ENCODE data around the gene CES4A. TPM values are rescaled to one million over a fixed set of nuclear protein-coding genes. Genes with fewer than 3 reads are reported as not detected.

CES4A gene
- total RNA-seq, 1 experiment from 2014 or later: 1.9 TPM

- Histone ChIP-seq H2BK12ac (ENCODE audit: insufficient read length, low read depth, low read length) (no peak overlapping the region), H3K27me3 (ENCODE audit: insufficient read depth, low read length) (peaks cover 14% of the 10 kb centered on the region; the same call in 1 of the 2 replicates), H3K14ac (ENCODE audit: insufficient read depth, low read length) (no peak overlapping the region), H4K20me1 (ENCODE audit: control insufficient read depth, insufficient read depth, insufficient read length) (no peaks in the 10 kb centered on the region), H3K4me1 (ENCODE audit: insufficient read depth, low read length) (no peaks in the 10 kb centered on the region), H2AK5ac (ENCODE audit: insufficient read length, low read length) (no peak overlapping the region), H3K9ac (ENCODE audit: extremely low read depth, insufficient read length, low read length) (no peak overlapping the region), H3K9me3 (ENCODE audit: control insufficient read depth, low read depth, low read length) (no peaks in the 10 kb centered on the region), H3K27ac (ENCODE audit: insufficient read length, low read depth, low read length) (no peak overlapping the region), H2BK15ac (ENCODE audit: low read depth, low read length) (no peak overlapping the region), H4K8ac (replicated peaks; ENCODE audit: insufficient read length, low read depth, low read length) (no peak overlapping the region), H3K23ac (ENCODE audit: insufficient read length, low read depth, low read length) (no peak overlapping the region), H3K18ac (ENCODE audit: insufficient read length, low read depth, low read length) (no peak overlapping the region), H2BK120ac (ENCODE audit: low read depth, low read length, poor library complexity, severe bottlenecking) (no peak overlapping the region), H3K4ac (ENCODE audit: low read depth, low read length) (no peak overlapping the region), H3K23me2 (ENCODE audit: insufficient read length, low read depth, low read length, poor library complexity, severe bottlenecking) (no peaks in the 10 kb centered on the region), H3K56ac (ENCODE audit: insufficient read length, low read depth, low read length) (no peak overlapping the region), H2BK5ac (ENCODE audit: insufficient read length, low read length) (no peak overlapping the region), H3K4me2 (ENCODE audit: insufficient read depth, insufficient read length, low read length) (no peak overlapping the region), H3K79me2 (ENCODE audit: insufficient read depth, low read length) (no peaks in the 10 kb centered on the region), H4K5ac (ENCODE audit: insufficient read length, low read depth, low read length) (no peak overlapping the region), H2BK20ac (ENCODE audit: low read depth, low read length, poor library complexity, severe bottlenecking) (no peak overlapping the region), H3K79me1 (ENCODE audit: insufficient read depth, low read depth, low read length, poor library complexity, severe bottlenecking) (no peaks in the 10 kb centered on the region), H2AFZ (ENCODE audit: low read length) (no peak overlapping the region), H4K91ac (ENCODE audit: insufficient read length, low read depth, low read length) (no peak overlapping the region), H3T11ph (ENCODE audit: low read length) (no peak overlapping the region)
- Mint-ChIP-seq H3K27me3 (ENCODE audit: low read depth) (peaks cover 2% of the 10 kb centered on the region), H3K4me1 (peaks cover 2 to 4% of the 10 kb centered on the region in 2 experiments; a peak in 2 of 4 replicates), H3K27ac (no peak overlapping the region), H3K9me3 (no peaks in the 10 kb centered on the region), H3K4me3 (no peak overlapping the region), H3K36me3 (ENCODE audit: insufficient read depth in 1 of 3, low read depth in 3 of 3) (peaks cover 7 to 26% (median 25%) of the 10 kb centered on the region in 3 experiments; a peak in 6 of 7 replicates)
- DNase-seq: no peak
- WGBS (ENCODE audit: extremely low coverage, insufficient read length, low lambda C conversion rate): no CpG with 5 or more reads among the region's 4 CpGs
- TF ChIP-seq, protein P1, sequence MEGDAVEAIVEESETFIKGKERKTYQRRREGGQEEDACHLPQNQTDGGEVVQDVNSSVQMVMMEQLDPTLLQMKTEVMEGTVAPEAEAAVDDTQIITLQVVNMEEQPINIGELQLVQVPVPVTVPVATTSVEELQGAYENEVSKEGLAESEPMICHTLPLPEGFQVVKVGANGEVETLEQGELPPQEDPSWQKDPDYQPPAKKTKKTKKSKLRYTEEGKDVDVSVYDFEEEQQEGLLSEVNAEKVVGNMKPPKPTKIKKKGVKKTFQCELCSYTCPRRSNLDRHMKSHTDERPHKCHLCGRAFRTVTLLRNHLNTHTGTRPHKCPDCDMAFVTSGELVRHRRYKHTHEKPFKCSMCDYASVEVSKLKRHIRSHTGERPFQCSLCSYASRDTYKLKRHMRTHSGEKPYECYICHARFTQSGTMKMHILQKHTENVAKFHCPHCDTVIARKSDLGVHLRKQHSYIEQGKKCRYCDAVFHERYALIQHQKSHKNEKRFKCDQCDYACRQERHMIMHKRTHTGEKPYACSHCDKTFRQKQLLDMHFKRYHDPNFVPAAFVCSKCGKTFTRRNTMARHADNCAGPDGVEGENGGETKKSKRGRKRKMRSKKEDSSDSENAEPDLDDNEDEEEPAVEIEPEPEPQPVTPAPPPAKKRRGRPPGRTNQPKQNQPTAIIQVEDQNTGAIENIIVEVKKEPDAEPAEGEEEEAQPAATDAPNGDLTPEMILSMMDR (conservative IDR thresholded peaks at IDR 0.05): no peak
Observed at GRCh38 chr16:66945939-66946338, 42.5 kb upstream of the CES4A start.

All from H9 (cell line).